Activated T-helper 2 cell treated with anti-CD3 and anti-CD28 coated beads, Interferon-gamma antibody, Interleukin-2, Interleukin-4, amounts not matched to agents 10 μg/mL and 5 μg/mL and 100 μg/mL, durations not matched to agents 14 hours and 24 hours and 36 hours (primary cell): ENCODE data around the gene PTPRN2. TPM values are rescaled to one million over a fixed set of nuclear protein-coding genes. Genes with fewer than 3 reads are reported as not detected.
"Not testable (repeated sequence)": the region's sequence is repeated elsewhere in the genome, so short reads cannot be mapped to it uniquely, and the experiment has no call there.

Source experiments
- DNase-seq: peaks from one replicate; pipeline ENCODE4 v3.0.0; 2021; ENCODE audit warnings: low spot score
- H3K27ac Mint-ChIP-seq: one replicate; pipeline ENCODE4 v1.8.0; 2021; ENCODE audit warnings: mixed read lengths
- H3K27me3 Mint-ChIP-seq: one replicate; pipeline ENCODE4 v1.8.0; 2021; ENCODE audit warnings: low read depth, mixed read lengths
- H3K36me3 Mint-ChIP-seq: one replicate; pipeline ENCODE4 v1.8.0; 2021; ENCODE audit warnings: low read depth, mixed read lengths
- H3K4me1 Mint-ChIP-seq: one replicate; pipeline ENCODE4 v1.8.0; 2021; ENCODE audit warnings: low read depth, mixed read lengths
- H3K4me3 Mint-ChIP-seq: one replicate; pipeline ENCODE4 v1.8.0; 2021; ENCODE audit warnings: low read depth, mild to moderate bottlenecking, moderate library complexity, mixed read lengths
- H3K9me3 Mint-ChIP-seq: one replicate; pipeline ENCODE4 v1.8.0; 2021; ENCODE audit warnings: mixed read lengths
- intact Hi-C: fragments of 100-400 bp; cut with micrococcal nuclease; formaldehyde crosslinking; loops from one replicate; pipeline ENCODE4 v1.15.1; 2023
- total RNA-seq: library from RNA; stranded (reverse); gene quantifications from 2 replicates; pipeline ENCODE4 v1.2.3, GENCODE V29; 2022

PTPRN2 gene
- total RNA-seq, 1 donor from 2014 or later, result 1.3 TPM

- Mint-ChIP-seq H3K4me3 (no peak overlapping the region), H3K9me3 (no peaks in the 10 kb centered on the region), H3K36me3 (no peaks in the 10 kb centered on the region), H3K4me1 (peaks cover 7% of the 10 kb centered on the region), H3K27me3 (no peaks in the 10 kb centered on the region), H3K27ac (no peak overlapping the region)
- DNase-seq, result no peak
- intact Hi-C loops, result no loop called here
Measured at GRCh38 chr7:157854066-157854891, 733.3 kb downstream of the PTPRN2 start.

- Mint-ChIP-seq H3K9me3 (no peaks in the 10 kb centered on the region), H3K27ac (no peak overlapping the region), H3K36me3 (no peaks in the 10 kb centered on the region), H3K4me3 (no peak overlapping the region), H3K4me1 (peaks cover 7% of the 10 kb centered on the region), H3K27me3 (no peaks in the 10 kb centered on the region)
- intact Hi-C loops, result no loop called here
- DNase-seq, result no peak
Measured at GRCh38 chr7:157853789-157854065, 733.9 kb downstream of the PTPRN2 start.

GRCh38 chr7:157853076-157853788 lies 734.4 kb downstream of the PTPRN2 start:
- H3K27ac Mint-ChIP-seq, result no peak overlapping the region
- no peaks in the 10 kb centered on the region for H3K36me3 Mint-ChIP-seq
- intact Hi-C loops, result no loop called here

GRCh38 chr7:157851501-157852067 lies 736.0 kb downstream of the PTPRN2 start:
- Mint-ChIP-seq H3K4me3 (peak overlapping the region; percentile 56), H3K4me1 (peaks cover 7% of the 10 kb centered on the region), H3K27ac (peak overlapping the region; percentile 77), H3K27me3 (no peaks in the 10 kb centered on the region), H3K36me3 (no peaks in the 10 kb centered on the region), H3K9me3 (no peaks in the 10 kb centered on the region)
- intact Hi-C loops, result no loop called here
- peak; percentile 85 for DNase-seq

More at GRCh38 chr7:157853076-157853788, 734.4 kb downstream of the PTPRN2 start:
- Mint-ChIP-seq H3K4me1 (peaks cover 7% of the 10 kb centered on the region), H3K27me3 (no peaks in the 10 kb centered on the region), H3K9me3 (no peaks in the 10 kb centered on the region), H3K4me3 (no peak overlapping the region)
- no peak for DNase-seq

- intact Hi-C loops, result no loop called here
- DNase-seq, result no peak
- peaks cover 7% of the 10 kb centered on the region for H3K4me1 Mint-ChIP-seq
- H3K36me3 Mint-ChIP-seq, result no peaks in the 10 kb centered on the region
- H3K27ac Mint-ChIP-seq, result no peak overlapping the region
- H3K9me3 Mint-ChIP-seq, result no peaks in the 10 kb centered on the region
- no peaks in the 10 kb centered on the region for H3K27me3 Mint-ChIP-seq
- H3K4me3 Mint-ChIP-seq, result peak overlapping the region; percentile 56
Measured at GRCh38 chr7:157850481-157851444, 736.9 kb downstream of the PTPRN2 start.

GRCh38 chr7:157849726-157850125 lies 737.9 kb downstream of the PTPRN2 start:
- peaks cover 7% of the 10 kb centered on the region for H3K4me1 Mint-ChIP-seq
- H3K36me3 Mint-ChIP-seq, result no peaks in the 10 kb centered on the region
- intact Hi-C loops, result no loop called here
- H3K27ac Mint-ChIP-seq, result no peak overlapping the region
- no peak overlapping the region for H3K4me3 Mint-ChIP-seq
- H3K27me3 Mint-ChIP-seq, result no peaks in the 10 kb centered on the region
- H3K9me3 Mint-ChIP-seq, result no peaks in the 10 kb centered on the region
- no peak for DNase-seq

GRCh38 chr7:157849341-157849596 lies 738.4 kb downstream of the PTPRN2 start:
- H3K9me3 Mint-ChIP-seq, result no peaks in the 10 kb centered on the region
- no peak overlapping the region for H3K4me3 Mint-ChIP-seq
- intact Hi-C loops, result no loop called here
- peaks cover 7% of the 10 kb centered on the region for H3K4me1 Mint-ChIP-seq
- H3K27me3 Mint-ChIP-seq, result no peaks in the 10 kb centered on the region
- H3K36me3 Mint-ChIP-seq, result no peaks in the 10 kb centered on the region
- H3K27ac Mint-ChIP-seq, result no peak overlapping the region
- DNase-seq, result no peak

GRCh38 chr7:157848508-157849340 lies 738.9 kb downstream of the PTPRN2 start:
- intact Hi-C loops, result no loop called here
- no peak overlapping the region for H3K4me3 Mint-ChIP-seq
- H3K9me3 Mint-ChIP-seq, result no peaks in the 10 kb centered on the region
- H3K36me3 Mint-ChIP-seq, result no peaks in the 10 kb centered on the region
- H3K27me3 Mint-ChIP-seq, result no peaks in the 10 kb centered on the region
- H3K27ac Mint-ChIP-seq, result no peak overlapping the region
- DNase-seq, result no peak
- H3K4me1 Mint-ChIP-seq, result peaks cover 7% of the 10 kb centered on the region

- H3K27me3 Mint-ChIP-seq, H3K4me1 Mint-ChIP-seq, H3K9me3 Mint-ChIP-seq, H3K36me3 Mint-ChIP-seq, DNase-seq, intact Hi-C loops, H3K27ac Mint-ChIP-seq, H3K4me3 Mint-ChIP-seq: not testable (repeated sequence)
Measured at GRCh38 chr7:157847756-157848487, 739.7 kb downstream of the PTPRN2 start.

GRCh38 chr7:157846746-157847145 lies 740.9 kb downstream of the PTPRN2 start:
- intact Hi-C loops, H3K4me1 Mint-ChIP-seq, DNase-seq, H3K9me3 Mint-ChIP-seq, H3K27me3 Mint-ChIP-seq, H3K27ac Mint-ChIP-seq, H3K36me3 Mint-ChIP-seq, H3K4me3 Mint-ChIP-seq: not testable (repeated sequence)

GRCh38 chr7:157846271-157846670 lies 741.4 kb downstream of the PTPRN2 start:
- Mint-ChIP-seq H3K4me3 (no peak overlapping the region), H3K36me3 (no peaks in the 10 kb centered on the region), H3K27me3 (no peaks in the 10 kb centered on the region), H3K27ac (no peak overlapping the region), H3K4me1 (peaks cover under 1% of the 10 kb centered on the region), H3K9me3 (no peaks in the 10 kb centered on the region)
- intact Hi-C loops, result no loop called here
- no peak for DNase-seq
